PC-3 (cell line): ENCODE results near the gene SLCO3A1. TPM values are rescaled to one million over a fixed set of nuclear protein-coding genes. Genes with fewer than 3 reads are reported as not detected.

Experiments used
- ATAC-seq: fragments of 200-7000 bp; cut with Tn5 transposase; 2 replicates; pipeline ENCODE4 v1.9.1; 2020; ENCODE audit warnings: mild to moderate bottlenecking, moderate library complexity
- BruUV-seq: library from RNA; stranded (reverse); fragments of 400-500 nt; replicated peaks from 2 replicates; lab custom pipeline; 2021; lab: Mats Ljungman, UMichigan
- CTCF ChIA-PET: fragments of 300-600 bp; sonication (Branson Sonifier 250); formaldehyde crosslinking; loops from one replicate; lab custom pipeline; 2022; ENCODE audit warnings: antibody characterized with exemption; lab: Charles Lee
- POLR2A ChIA-PET: fragments of 300-600 bp; sonication (Branson Sonifier 250); formaldehyde crosslinking; loops from one replicate; lab custom pipeline; 2022; ENCODE audit warnings: antibody characterized with exemption; ENCODE audit not compliant: unreplicated experiment; lab: Charles Lee
- DNase-seq: peaks from one replicate; pipeline ENCODE4 v3.0.0-alpha.2; 2015
- H2AFZ ChIP-seq: fragments of 300-600 bp; sonication (generic); 2 replicates; pipeline ENCODE4 v1.6.0; 2016; ENCODE audit warnings: antibody characterized with exemption, low read length
- H3F3A ChIP-seq: fragments of 300-600 bp; sonication (generic); one replicate; pipeline ENCODE4 v1.6.0; 2017; ENCODE audit warnings: antibody characterized with exemption, low read length, control low read depth, mild to moderate bottlenecking; ENCODE audit not compliant: unreplicated experiment
- H3K27ac ChIP-seq: fragments of 300-600 bp; sonication (generic); 2 replicates; pipeline ENCODE4 v1.5.1; 2016; ENCODE audit warnings: mild to moderate bottlenecking, low read length
- H3K27me3 ChIP-seq: fragments of 300-600 bp; sonication (generic); 2 replicates; pipeline ENCODE4 v1.6.1; 2016; ENCODE audit warnings: low read length, mixed read lengths
- H3K36me3 ChIP-seq: fragments of 300-600 bp; sonication (generic); 2 replicates; pipeline ENCODE4 v1.6.1; 2016; ENCODE audit warnings: low read depth, mixed run types, low read length, mixed read lengths
- H3K4me1 ChIP-seq: fragments of 300-600 bp; sonication (generic); 2 replicates; pipeline ENCODE4 v1.5.1; 2016; ENCODE audit warnings: low read length; ENCODE audit not compliant: insufficient read depth
- H3K4me2 ChIP-seq: fragments of 300-600 bp; sonication (generic); 2 replicates; pipeline ENCODE4 v1.6.0; 2016; ENCODE audit warnings: low read length
- H3K4me3 ChIP-seq: fragments of 300-600 bp; sonication (generic); 2 replicates; pipeline ENCODE4 v1.5.1; 2016; ENCODE audit warnings: mild to moderate bottlenecking, low read length, mixed read lengths
- H3K79me2 ChIP-seq: fragments of 300-600 bp; sonication (generic); 2 replicates; pipeline ENCODE4 v1.6.1; 2017; ENCODE audit warnings: low read length, mixed read lengths
- H3K9ac ChIP-seq: fragments of 300-600 bp; sonication (generic); 2 replicates; pipeline ENCODE4 v1.6.0; 2016; ENCODE audit warnings: mild to moderate bottlenecking, low read length
- H3K9me2 ChIP-seq: fragments of 300-600 bp; sonication (generic); replicated peaks from 2 replicates; pipeline ENCODE4 v1.6.1; 2016; ENCODE audit warnings: mixed run types, low read length, mixed read lengths
- H3K9me3 ChIP-seq: fragments of 300-600 bp; sonication (generic); 2 replicates; pipeline ENCODE4 v1.6.1; 2016; ENCODE audit warnings: low read length, mixed read lengths
- H4K20me1 ChIP-seq: fragments of 300-600 bp; sonication (generic); 2 replicates; pipeline ENCODE4 v1.6.1; 2016; ENCODE audit warnings: low read length, mixed read lengths
- CTCF ChIP-seq: fragments of 300-600 bp; sonication (generic); conservative IDR thresholded peaks from 2 replicates; pipeline ENCODE4 v1.5.1; 2017; ENCODE audit warnings: antibody characterized with exemption, low read depth, mild to moderate bottlenecking, low read length
- EZH2 ChIP-seq: fragments of 300-600 bp; sonication (generic); IDR thresholded peaks from one replicate; pipeline ENCODE4 v1.6.1; 2017; ENCODE audit warnings: antibody characterized with exemption, mild to moderate bottlenecking, low read length; ENCODE audit not compliant: unreplicated experiment
- EZH2phosphoT487 ChIP-seq: fragments of 300-600 bp; sonication (generic); IDR thresholded peaks from 2 replicates; pipeline ENCODE4 v1.6.1; 2018; ENCODE audit warnings: mild to moderate bottlenecking, antibody characterized with exemption, low read length, borderline replicate concordance
- intact Hi-C: fragments of 100-400 bp; cut with micrococcal nuclease; formaldehyde crosslinking; loops from 2 replicates; pipeline ENCODE4 v1.9.0; 2023
- total RNA-seq: library from RNA; depleted of rRNA; stranded (reverse); fragments of >200 nt; gene quantifications from 2 replicates; pipeline ENCODE4 v1.2.3, GENCODE V29; 2014

Gene SLCO3A1
- total RNA-seq, 1 experiment from 2014 or later, result 0.07 TPM

GRCh38 chr15:91975241-91975978 lies 121.9 kb downstream of the SLCO3A1 start:
- BruUV-seq, result no TSS peak
- Histone ChIP-seq H3F3A (no peaks in the 10 kb centered on the region), H3K36me3 (no peaks in the 10 kb centered on the region), H3K27ac (no peak overlapping the region), H3K4me3 (no peak overlapping the region), H3K9me2 (no peaks in the 10 kb centered on the region), H3K9me3 (no peaks in the 10 kb centered on the region), H3K79me2 (no peaks in the 10 kb centered on the region), H4K20me1 (no peaks in the 10 kb centered on the region), H3K27me3 (peaks cover 50% of the 10 kb centered on the region), H3K4me1 (peaks cover 9% of the 10 kb centered on the region; the same call in 1 of the 2 replicates), H2AFZ (no peak overlapping the region), H3K9ac (no peak overlapping the region), H3K4me2 (no peak overlapping the region)
- ChIA-PET POLR2A (no interaction called here), CTCF (no interaction called here)
- intact Hi-C loops, result no loop called here
- ATAC-seq (no peak), DNase-seq (no peak)
- no peak for TF ChIP-seq CTCF
- no peak for TF ChIP-seq EZH2phosphoT487
- TF ChIP-seq EZH2, result no peak

GRCh38 chr15:91976966-91977365 lies 123.5 kb downstream of the SLCO3A1 start:
- Histone ChIP-seq H3K4me3 (no peak overlapping the region), H3K9me2 (no peaks in the 10 kb centered on the region), H3K4me2 (no peak overlapping the region), H3K79me2 (no peaks in the 10 kb centered on the region), H4K20me1 (no peaks in the 10 kb centered on the region), H3K27ac (no peak overlapping the region), H3K9me3 (no peaks in the 10 kb centered on the region), H3K27me3 (peaks cover 52% of the 10 kb centered on the region), H3F3A (no peaks in the 10 kb centered on the region), H3K36me3 (no peaks in the 10 kb centered on the region), H3K4me1 (peaks cover 9% of the 10 kb centered on the region; the same call in 1 of the 2 replicates), H2AFZ (no peak overlapping the region), H3K9ac (no peak overlapping the region)
- POLR2A ChIA-PET, result no interaction called here
- DNase-seq (no peak), ATAC-seq (no peak)
- TF ChIP-seq EZH2phosphoT487, result no peak
- TF ChIP-seq CTCF, result no peak
- TF ChIP-seq EZH2, result no peak
- CTCF ChIA-PET, result no interaction called here
- BruUV-seq, result no TSS peak
- intact Hi-C loops, result no loop called here

GRCh38 chr15:91980502-91981267 lies 127.2 kb downstream of the SLCO3A1 start:
- ChIA-PET POLR2A (no interaction called here), CTCF (no interaction called here)
- no TSS peak for BruUV-seq
- H3K27me3 ChIP-seq, result peaks cover 79% of the 10 kb centered on the region
- H3K4me1 ChIP-seq, result no peaks in the 10 kb centered on the region
- no peaks in the 10 kb centered on the region for H3K79me2 ChIP-seq
- no peaks in the 10 kb centered on the region for H4K20me1 ChIP-seq
- H3K4me2 ChIP-seq, result no peak overlapping the region
- H2AFZ ChIP-seq, result no peak overlapping the region
- DNase-seq, result no peak
- no peaks in the 10 kb centered on the region for H3K36me3 ChIP-seq
- no peak for ATAC-seq
- no peak overlapping the region for H3K4me3 ChIP-seq
- no peak for TF ChIP-seq EZH2phosphoT487
- no peak for TF ChIP-seq EZH2
- TF ChIP-seq CTCF, result no peak
- no peaks in the 10 kb centered on the region for H3F3A ChIP-seq
- intact Hi-C loops, result no loop called here
- H3K9me2 ChIP-seq, result no peaks in the 10 kb centered on the region
- H3K9me3 ChIP-seq, result no peaks in the 10 kb centered on the region
- H3K27ac ChIP-seq, result no peak overlapping the region
- H3K9ac ChIP-seq, result no peak overlapping the region
